Activated CD4-positive, alpha-beta memory T cell treated with anti-CD3 and anti-CD28 coated beads, Interleukin-2, amount 10 ng/mL, durations not matched to agents 7 days and 5 days (primary cell): ENCODE measurements around the gene RHO. TPM values are rescaled to one million over a fixed set of nuclear protein-coding genes. Genes with fewer than 3 reads are reported as not detected.
A peak's percentile ranks its signal among the peaks of the same experiment; 100 is the strongest.
"Not testable (repeated sequence)": the region's sequence is repeated elsewhere in the genome, so short reads cannot be mapped to it uniquely, and the experiment has no call there.

Source experiments
- CTCF ChIA-PET: fragments of 350-600 bp; sonication (Branson Sonifier 250); formaldehyde crosslinking; loops from one replicate; lab custom pipeline; 2021; ENCODE audit warnings: antibody characterized with exemption, inconsistent platforms; lab: Charles Lee
- POLR2A ChIA-PET: fragments of 350-600 bp; sonication (Branson Sonifier 250); formaldehyde crosslinking; loops from one replicate; lab custom pipeline; 2021; ENCODE audit warnings: antibody characterized with exemption; lab: Charles Lee
- DNase-seq: peaks from one replicate; pipeline ENCODE4 v3.0.0-alpha.2; 2020
- H3K27ac Mint-ChIP-seq: one replicate; pipeline ENCODE4 v1.8.0; 2021; ENCODE audit warnings: mild to moderate bottlenecking, mixed read lengths
- H3K27me3 Mint-ChIP-seq: one replicate; pipeline ENCODE4 v1.8.0; 2021; ENCODE audit warnings: mixed read lengths
- H3K36me3 Mint-ChIP-seq: one replicate; pipeline ENCODE4 v1.8.0; 2021; ENCODE audit warnings: low read depth, mixed read lengths
- H3K4me1 Mint-ChIP-seq: one replicate; pipeline ENCODE4 v1.8.0; 2021; ENCODE audit warnings: mixed read lengths
- H3K4me3 Mint-ChIP-seq: one replicate; pipeline ENCODE4 v1.8.0; 2021; ENCODE audit warnings: mild to moderate bottlenecking, mixed read lengths
- H3K9me3 Mint-ChIP-seq: one replicate; pipeline ENCODE4 v1.8.0; 2021; ENCODE audit warnings: mixed read lengths
- total RNA-seq, 2 experiments: library from RNA; stranded (reverse); gene quantifications; one replicate each; pipeline ENCODE4 v1.2.3, GENCODE V29; 2021

The RHO gene
- total RNA-seq, 2 experiments from 2014 or later, result not detected

- H3K9me3 Mint-ChIP-seq, result no peaks in the 10 kb centered on the region
- H3K4me1 Mint-ChIP-seq, result no peaks in the 10 kb centered on the region
- H3K4me3 Mint-ChIP-seq, result no peak overlapping the region
- no peak for DNase-seq
- ChIA-PET POLR2A (no interaction called here), CTCF (no interaction called here)
- no peaks in the 10 kb centered on the region for H3K36me3 Mint-ChIP-seq
- peaks cover 1% of the 10 kb centered on the region for H3K27me3 Mint-ChIP-seq
- H3K27ac Mint-ChIP-seq, result no peak overlapping the region
Observed at GRCh38 chr3:129543999-129544398, 15.6 kb downstream of the RHO start.

GRCh38 chr3:129545951-129546350 lies 17.5 kb downstream of the RHO start:
- H3K4me1 Mint-ChIP-seq, H3K36me3 Mint-ChIP-seq, H3K4me3 Mint-ChIP-seq, DNase-seq, H3K27me3 Mint-ChIP-seq, H3K27ac Mint-ChIP-seq, CTCF ChIA-PET, H3K9me3 Mint-ChIP-seq, POLR2A ChIA-PET: not testable (repeated sequence)

- CTCF ChIA-PET, result no interaction called here
- POLR2A ChIA-PET, result no interaction called here
Observed at GRCh38 chr3:129547241-129547640, 18.8 kb downstream of the RHO start.

GRCh38 chr3:129548104-129548965 lies 19.9 kb downstream of the RHO start:
- DNase-seq, result no peak
- CTCF ChIA-PET, result no interaction called here
- Mint-ChIP-seq H3K4me1 (no peaks in the 10 kb centered on the region), H3K4me3 (no peak overlapping the region), H3K27ac (no peak overlapping the region), H3K27me3 (peaks cover 7% of the 10 kb centered on the region), H3K36me3 (no peaks in the 10 kb centered on the region), H3K9me3 (no peaks in the 10 kb centered on the region)
- POLR2A ChIA-PET, result no interaction called here

More at GRCh38 chr3:129547241-129547640, 18.8 kb downstream of the RHO start:
- Mint-ChIP-seq H3K9me3 (no peaks in the 10 kb centered on the region), H3K27ac (no peak overlapping the region), H3K27me3 (peaks cover 1% of the 10 kb centered on the region), H3K4me3 (no peak overlapping the region), H3K4me1 (no peaks in the 10 kb centered on the region), H3K36me3 (no peaks in the 10 kb centered on the region)
- DNase-seq, result no peak

- Mint-ChIP-seq H3K27ac (no peak overlapping the region), H3K27me3 (peaks cover 9% of the 10 kb centered on the region), H3K9me3 (no peaks in the 10 kb centered on the region), H3K4me3 (no peak overlapping the region), H3K36me3 (no peaks in the 10 kb centered on the region), H3K4me1 (peaks cover 8% of the 10 kb centered on the region)
- DNase-seq, result no peak
- CTCF ChIA-PET, result no interaction called here
- POLR2A ChIA-PET, result no interaction called here
Observed at GRCh38 chr3:129549006-129549800, 20.8 kb downstream of the RHO start.

- Mint-ChIP-seq H3K27ac (no peak overlapping the region), H3K4me1 (peaks cover 13% of the 10 kb centered on the region), H3K27me3 (peaks cover 14% of the 10 kb centered on the region), H3K4me3 (no peak overlapping the region), H3K9me3 (no peaks in the 10 kb centered on the region), H3K36me3 (no peaks in the 10 kb centered on the region)
- no peak for DNase-seq
- POLR2A ChIA-PET, result no interaction called here
- CTCF ChIA-PET, result no interaction called here
Observed at GRCh38 chr3:129549805-129550204, 21.4 kb downstream of the RHO start.

GRCh38 chr3:129552287-129553050 lies 24.0 kb downstream of the RHO start:
- Mint-ChIP-seq H3K4me1 (peaks cover 13% of the 10 kb centered on the region), H3K36me3 (no peaks in the 10 kb centered on the region), H3K27ac (no peak overlapping the region), H3K9me3 (no peaks in the 10 kb centered on the region), H3K27me3 (peaks cover 13% of the 10 kb centered on the region), H3K4me3 (no peak overlapping the region)
- DNase-seq, result no peak
- CTCF ChIA-PET, result no interaction called here
- POLR2A ChIA-PET, result interaction anchor here (0.8 kb wide), 1 partner anchor 61 kb away, joined by 3 read pairs; no protein-coding TSS in a partner anchor

- Mint-ChIP-seq H3K4me1 (peaks cover 20% of the 10 kb centered on the region), H3K36me3 (no peaks in the 10 kb centered on the region), H3K27me3 (peaks cover 13% of the 10 kb centered on the region), H3K4me3 (no peak overlapping the region), H3K9me3 (no peaks in the 10 kb centered on the region), H3K27ac (no peak overlapping the region)
- ChIA-PET CTCF (no interaction called here), POLR2A (no interaction called here)
- DNase-seq, result no peak
Observed at GRCh38 chr3:129553171-129553570, 24.7 kb downstream of the RHO start.

GRCh38 chr3:129553719-129554118 lies 25.3 kb downstream of the RHO start:
- CTCF ChIA-PET, result no interaction called here
- H3K27ac Mint-ChIP-seq, result no peak overlapping the region
- POLR2A ChIA-PET, result no interaction called here
- H3K36me3 Mint-ChIP-seq, result no peaks in the 10 kb centered on the region
- peak; percentile 28 for DNase-seq
- H3K9me3 Mint-ChIP-seq, result no peaks in the 10 kb centered on the region
- peaks cover 13% of the 10 kb centered on the region for H3K27me3 Mint-ChIP-seq
- H3K4me3 Mint-ChIP-seq, result no peak overlapping the region
- peaks cover 25% of the 10 kb centered on the region for H3K4me1 Mint-ChIP-seq

GRCh38 chr3:129554356-129555152 lies 26.1 kb downstream of the RHO start:
- ChIA-PET POLR2A (interaction anchor here (1.3 kb wide), 1 partner anchor 22 kb away, joined by 4 read pairs; no protein-coding TSS in a partner anchor), CTCF (no interaction called here)
- Mint-ChIP-seq H3K4me3 (no peak overlapping the region), H3K36me3 (no peaks in the 10 kb centered on the region), H3K9me3 (no peaks in the 10 kb centered on the region), H3K27ac (no peak overlapping the region), H3K27me3 (peaks cover 13% of the 10 kb centered on the region), H3K4me1 (peaks cover 25% of the 10 kb centered on the region)
- DNase-seq, result no peak

GRCh38 chr3:129555153-129555550 lies 26.7 kb downstream of the RHO start:
- no peak for DNase-seq
- Mint-ChIP-seq H3K27ac (no peak overlapping the region), H3K9me3 (no peaks in the 10 kb centered on the region), H3K36me3 (no peaks in the 10 kb centered on the region), H3K27me3 (peaks cover 13% of the 10 kb centered on the region), H3K4me3 (no peak overlapping the region), H3K4me1 (peaks cover 25% of the 10 kb centered on the region)
- ChIA-PET POLR2A (interaction anchor here (1.3 kb wide), 1 partner anchor 21 kb away, joined by 4 read pairs; no protein-coding TSS in a partner anchor), CTCF (no interaction called here)

- POLR2A ChIA-PET, result no interaction called here
- no peak for DNase-seq
- Mint-ChIP-seq H3K36me3 (no peaks in the 10 kb centered on the region), H3K4me1 (peaks cover 27% of the 10 kb centered on the region), H3K9me3 (no peaks in the 10 kb centered on the region), H3K27ac (no peak overlapping the region), H3K27me3 (peaks cover 15% of the 10 kb centered on the region), H3K4me3 (no peak overlapping the region)
- CTCF ChIA-PET, result no interaction called here
Observed at GRCh38 chr3:129555616-129556357, 27.3 kb downstream of the RHO start.
